Stimulated activated CD8-positive, alpha-beta memory T cell treated with anti-CD3 and anti-CD28 coated beads, Interleukin-15, amount 100 ng/mL, for 1 hour (primary cell): ENCODE measurements around the gene PIP5KL1.

ENCODE experiments used
- DNase-seq: peaks from one replicate; pipeline ENCODE4 v3.0.0-alpha.2; 2020; ENCODE audit warnings: low read depth

PIP5KL1 gene

DNA sequence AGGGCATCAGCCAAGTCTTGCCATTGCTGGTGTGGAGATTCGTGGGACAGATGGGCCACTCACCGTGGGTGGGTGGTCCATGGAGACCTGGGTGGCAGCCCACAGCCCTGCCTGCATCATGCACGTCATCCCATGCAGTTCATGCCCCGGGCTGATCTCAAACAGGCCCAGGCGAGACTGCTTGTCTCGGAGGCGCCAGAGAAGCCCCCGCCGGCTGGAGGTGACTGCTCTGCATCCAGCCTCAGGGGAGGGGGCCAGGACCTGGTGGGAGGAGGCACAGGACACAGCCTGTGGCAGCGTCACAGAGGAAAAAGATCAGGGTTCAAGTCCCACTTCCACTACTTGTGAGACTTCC lies 975 bp downstream of the PIP5KL1 start:
- no peak for DNase-seq

DNA sequence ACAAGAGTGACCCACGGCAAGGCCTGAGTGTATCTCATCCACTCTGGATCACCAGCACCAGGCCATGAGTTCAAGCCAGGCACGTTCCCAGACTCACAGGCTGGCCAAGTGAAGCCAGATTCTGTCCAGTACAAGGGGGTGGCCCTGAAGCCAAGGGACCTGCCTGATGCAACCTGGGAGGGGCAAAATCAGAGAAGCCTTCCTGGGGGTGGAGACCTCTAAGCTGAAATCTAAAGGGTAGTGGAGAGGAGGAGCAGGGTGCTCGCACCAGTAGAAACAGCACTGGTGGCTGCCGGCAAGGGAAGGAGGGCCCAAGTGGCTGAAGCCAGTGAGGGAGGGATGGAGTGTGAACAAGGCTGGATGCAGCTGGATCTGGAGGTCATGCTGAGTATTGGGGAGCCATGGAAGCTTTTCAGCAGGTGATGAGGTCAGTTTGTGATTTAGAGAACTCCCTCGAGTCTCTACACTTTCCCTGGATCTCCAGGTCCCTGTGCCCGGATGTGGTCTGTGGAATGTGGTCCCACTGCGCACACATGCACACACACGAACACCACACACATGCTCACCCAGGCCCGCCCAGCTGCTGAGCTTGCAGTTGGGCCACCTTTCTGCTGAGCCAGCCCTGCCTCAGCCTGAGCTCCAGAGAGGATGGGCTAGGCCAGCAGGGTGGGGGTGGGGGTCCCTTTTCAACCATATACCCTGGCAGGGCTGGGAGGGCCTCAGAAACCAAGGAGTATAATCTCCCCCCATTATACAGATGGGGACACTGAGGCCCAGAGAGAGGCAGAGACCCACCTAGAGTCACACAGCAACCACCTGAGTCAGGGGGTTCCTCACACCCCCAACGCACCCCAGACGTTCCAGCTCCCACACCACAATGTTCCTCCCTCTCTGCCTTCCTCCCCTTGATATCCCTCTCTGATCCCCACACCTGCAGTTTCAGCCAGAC lies 1.6 kb downstream of the PIP5KL1 start:
- DNase-seq, result no peak

DNA sequence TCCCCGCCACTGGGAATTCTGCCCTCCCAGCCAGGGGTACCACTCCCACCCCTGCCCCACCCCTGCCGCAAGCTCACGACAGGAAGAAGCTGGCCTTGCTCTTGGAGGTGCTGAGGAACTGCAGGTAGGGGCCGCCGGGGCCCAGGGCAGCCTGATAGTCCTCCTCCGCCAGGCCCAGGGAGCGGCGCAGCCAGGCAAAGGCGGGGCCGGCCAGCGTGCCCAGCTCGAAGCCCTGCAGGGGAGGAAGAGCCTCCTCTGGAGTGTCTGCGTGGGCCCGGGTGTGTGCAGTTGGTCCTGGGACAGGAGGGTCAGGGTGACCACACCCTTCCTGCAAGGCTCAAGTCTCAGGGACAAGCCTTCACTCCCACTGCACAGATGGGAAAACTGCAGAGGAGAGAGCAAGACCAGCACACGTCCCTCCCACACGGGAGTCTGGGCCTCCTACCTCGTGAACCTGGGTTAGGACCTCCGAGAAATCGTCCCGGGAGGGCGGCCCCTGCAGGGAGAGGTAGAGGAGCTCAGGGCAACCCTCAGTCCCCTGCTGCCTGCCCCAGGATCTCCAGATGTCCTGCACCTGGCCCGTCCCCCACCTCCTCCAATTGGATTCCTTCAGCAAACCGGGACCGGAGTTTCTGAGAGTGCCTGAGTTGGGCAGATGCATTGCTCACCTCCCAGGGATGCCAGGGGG lies 2.4 kb downstream of the PIP5KL1 start:
- no peak for DNase-seq

GRCh38 chr9:127927201-127927987 lies 3.2 kb downstream of the PIP5KL1 start:
- DNase-seq, result peak; percentile 56

GRCh38 chr9:127926906-127927200 lies 3.7 kb downstream of the PIP5KL1 start:
- no peak for DNase-seq

DNA sequence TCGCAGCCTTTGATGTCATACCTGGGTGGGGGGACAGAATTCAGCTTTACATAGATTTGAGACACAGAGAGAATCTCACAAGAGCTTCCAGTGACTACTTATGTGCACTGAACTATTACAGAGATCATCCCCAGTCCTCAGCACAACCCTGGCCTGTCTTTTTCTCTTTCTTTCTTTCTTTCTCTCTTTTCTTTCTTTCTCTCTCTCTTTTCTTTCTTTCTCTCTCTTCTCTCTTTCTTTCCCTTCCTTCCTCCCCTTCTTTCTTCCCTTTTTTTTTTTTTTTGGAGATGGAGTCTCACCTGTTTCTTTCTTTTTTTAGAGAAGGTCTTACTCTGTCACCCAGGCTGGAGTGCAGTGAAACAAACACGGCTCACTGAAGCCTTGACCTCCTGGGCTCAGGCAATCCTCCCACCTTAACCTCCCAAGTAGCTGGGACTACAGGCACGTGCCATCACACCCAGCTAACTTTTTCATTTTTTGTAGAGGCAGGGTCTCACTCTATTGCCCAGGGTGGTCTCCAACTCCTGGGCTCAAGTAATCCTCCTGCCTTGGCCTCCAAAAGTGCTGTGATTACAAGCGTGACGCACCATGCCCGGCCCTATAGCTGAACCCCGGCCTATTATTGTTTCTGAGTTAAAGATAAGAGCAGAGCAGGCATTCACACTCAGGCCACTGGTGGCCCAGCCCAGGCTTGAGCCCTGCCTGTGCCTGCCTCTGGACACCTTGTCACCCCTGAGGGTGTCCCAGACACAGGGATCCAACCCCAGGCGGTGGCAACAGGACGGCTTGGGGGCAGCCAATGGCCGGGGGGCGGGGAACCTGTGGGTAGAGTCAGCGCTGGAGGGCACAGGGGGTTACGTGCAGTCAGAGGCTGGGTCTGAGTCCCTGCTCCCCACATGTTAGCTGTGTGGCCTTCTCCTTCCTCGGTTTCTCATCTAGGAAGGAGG lies 4.3 kb downstream of the PIP5KL1 start:
- DNase-seq, result no peak

DNA sequence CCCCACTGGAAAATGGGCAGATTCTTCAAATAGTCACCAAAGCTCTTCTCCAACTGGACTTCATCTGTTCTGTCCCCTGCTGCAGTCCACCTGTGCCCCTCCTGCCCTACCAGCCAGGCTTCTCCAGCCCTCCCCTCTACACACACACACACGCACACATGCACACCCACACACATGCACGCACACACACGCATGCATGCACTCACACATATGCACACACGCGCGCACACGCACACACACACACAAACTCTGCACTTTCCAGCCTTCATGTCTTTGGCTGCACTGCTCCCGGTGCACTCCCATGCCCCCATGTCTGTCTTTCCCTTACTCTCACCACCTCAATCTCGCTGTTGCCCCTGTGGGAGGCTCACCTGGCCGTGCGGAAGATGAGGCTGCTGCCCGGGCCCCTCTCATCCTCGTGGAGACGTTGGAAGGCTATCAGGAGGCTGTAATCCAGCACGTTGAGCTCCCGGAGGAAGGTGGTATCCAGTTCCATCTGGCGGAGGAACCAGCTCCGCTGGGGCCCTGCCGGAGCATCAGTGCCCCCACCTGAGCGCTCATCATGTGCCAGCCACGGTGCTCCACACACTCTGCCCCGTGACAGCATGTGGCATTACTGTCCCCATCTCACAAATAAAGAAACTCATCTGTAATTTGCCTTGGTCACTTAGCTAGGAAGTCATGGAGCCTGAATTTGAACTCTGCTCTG lies 5.7 kb downstream of the PIP5KL1 start:
- no peak for DNase-seq

DNA sequence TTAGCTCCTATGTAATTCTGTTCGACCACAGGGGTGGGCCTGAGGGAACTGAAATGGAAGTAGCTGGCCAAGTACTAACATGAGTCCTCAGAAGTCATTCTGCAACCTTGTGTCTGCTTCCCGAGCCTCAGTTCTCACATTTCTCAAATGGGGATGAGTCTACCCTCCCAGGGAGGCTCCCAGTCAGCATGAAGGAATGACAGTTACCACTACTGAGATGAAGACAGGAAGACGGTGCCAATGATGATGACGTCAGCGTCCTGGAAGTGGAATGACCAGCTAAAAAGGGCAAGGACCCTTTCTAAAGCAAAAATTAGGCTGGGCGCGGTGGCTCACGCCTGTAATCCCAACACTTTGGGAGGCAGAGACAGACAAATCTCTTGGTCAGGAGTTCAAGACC lies 6.8 kb downstream of the PIP5KL1 start:
- DNase-seq, result no peak

DNA sequence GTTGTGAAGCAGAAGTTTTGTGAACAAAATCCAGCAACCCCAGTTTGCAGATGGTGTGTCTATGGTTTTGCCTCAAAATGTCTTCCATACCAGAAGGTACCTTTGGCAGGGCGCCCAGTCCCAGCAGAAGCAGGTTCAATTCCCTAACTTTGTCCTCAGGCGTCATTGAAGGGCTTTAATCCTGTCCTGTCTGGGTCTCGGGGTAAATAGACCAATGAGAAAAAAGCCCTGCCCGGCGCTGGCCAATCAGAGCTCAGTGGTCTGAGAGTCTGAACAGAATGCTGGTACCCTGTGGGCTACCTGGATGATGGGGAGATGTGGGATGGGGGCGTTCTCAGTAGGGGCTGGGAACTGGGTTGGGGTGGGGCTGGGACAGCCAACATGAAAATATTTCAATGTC lies 7.5 kb downstream of the PIP5KL1 start:
- DNase-seq, result no peak

DNA sequence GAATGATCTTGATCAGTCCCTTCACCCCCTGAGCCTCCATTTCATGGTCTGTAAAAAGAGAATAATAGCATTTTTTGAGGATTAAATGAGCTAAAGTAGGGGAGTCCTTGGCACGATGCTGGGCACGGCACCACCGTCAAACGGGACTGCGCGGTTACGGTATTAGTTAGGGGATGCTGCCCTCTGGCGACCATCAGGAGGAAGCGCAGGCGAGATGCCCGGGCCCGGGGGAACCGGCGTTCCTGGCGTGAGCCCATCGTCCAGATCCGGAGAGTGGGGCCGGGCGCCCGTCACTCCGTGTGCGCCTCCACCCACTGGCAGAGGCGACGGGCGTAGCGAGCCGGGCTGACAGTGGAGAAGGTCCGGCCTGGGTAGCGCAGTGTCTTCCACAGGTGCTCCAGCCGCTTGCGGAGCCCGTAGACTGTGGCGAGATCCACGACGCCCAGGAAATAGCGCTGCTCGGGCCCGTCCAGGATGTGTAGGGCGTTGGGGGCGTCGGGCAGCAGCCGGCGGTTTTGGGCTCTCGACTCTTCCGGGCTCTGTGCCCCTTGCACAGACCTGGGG lies 8.9 kb downstream of the PIP5KL1 start:
- peak; percentile 65 for DNase-seq

GRCh38 chr9:127920794-127921193 lies 9.8 kb downstream of the PIP5KL1 start:
- no peak for DNase-seq

DNA sequence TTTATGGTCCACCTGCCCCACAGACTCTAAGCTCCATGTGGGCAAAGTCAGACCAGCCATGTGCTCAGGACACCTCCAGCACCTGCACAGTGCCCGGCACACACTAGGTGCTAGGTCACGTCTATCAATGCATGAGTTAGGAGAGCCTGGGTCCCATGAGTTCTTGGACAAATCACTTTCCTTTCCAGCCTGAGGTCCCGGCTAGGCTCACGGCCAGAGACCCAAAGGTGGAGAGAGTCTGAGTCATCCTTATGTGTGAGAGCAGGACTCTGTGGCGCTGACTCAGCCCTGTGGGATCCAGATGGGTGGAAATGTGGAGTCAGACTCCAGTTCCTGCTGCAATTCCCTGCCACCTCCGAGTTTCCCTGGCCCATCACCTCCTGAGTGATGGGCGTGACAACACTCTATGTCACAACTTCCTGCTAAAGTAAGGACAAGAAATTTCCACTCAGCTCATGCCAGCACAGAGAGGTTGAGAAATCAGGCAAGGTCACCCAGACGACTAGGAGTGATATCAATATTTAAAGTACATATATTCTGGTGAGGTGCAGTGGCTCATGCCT lies 11.2 kb downstream of the PIP5KL1 start:
- no peak for DNase-seq

GRCh38 chr9:127918183-127919107 lies 12.1 kb downstream of the PIP5KL1 start:
- no peak for DNase-seq

GRCh38 chr9:127917603-127918002 lies 13.0 kb downstream of the PIP5KL1 start:
- no peak for DNase-seq

DNA sequence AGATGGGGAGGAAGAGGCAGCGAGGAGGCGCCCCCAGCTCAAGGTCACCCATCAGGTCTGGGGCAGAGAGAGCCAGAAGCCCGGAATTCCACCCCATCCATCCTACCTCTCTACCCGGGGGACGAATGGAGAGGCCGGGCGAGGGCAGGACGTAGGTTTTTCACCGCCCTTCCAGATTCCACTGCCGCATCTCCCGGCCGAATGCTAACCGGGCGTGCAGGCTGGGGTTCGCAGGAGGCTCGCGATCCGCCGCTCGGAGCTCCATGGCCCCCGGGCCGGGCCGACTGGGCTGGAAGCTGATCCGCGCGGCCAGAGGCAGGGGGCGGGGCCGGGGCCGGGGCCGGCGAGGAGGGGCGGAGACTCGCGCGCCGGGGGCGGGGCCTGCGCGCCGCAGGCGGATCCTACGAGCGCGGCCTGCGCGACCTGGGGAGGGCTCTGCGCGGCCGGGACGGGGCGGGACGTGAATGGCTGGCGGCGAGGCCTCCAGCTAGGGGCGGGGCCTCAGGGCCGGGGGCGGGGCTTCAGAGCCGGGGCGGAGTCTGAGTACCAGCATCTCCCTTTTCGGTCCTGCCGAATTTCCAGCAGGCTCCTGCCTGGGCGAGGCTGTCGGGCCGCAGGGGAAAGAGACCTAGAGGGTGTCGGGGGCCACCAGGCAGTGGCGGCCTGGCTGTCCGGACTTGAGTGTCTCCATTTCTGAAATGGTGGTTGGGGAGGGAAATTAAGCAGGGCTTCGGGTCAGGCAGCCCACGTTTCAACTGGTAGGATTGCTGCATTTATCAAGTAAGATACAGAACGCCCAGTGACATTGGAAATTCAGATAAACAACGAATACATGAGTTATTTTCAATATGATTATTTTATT lies 13.6 kb downstream of the PIP5KL1 start, which contains the start of gene ST6GALNAC4:
ST6GALNAC4 (minus strand) TSS at position 322 of the 862 bp plus-strand sequence. CDS start 622 bp downstream, outside the sequence.
- peak; percentile 93 for DNase-seq

DNA sequence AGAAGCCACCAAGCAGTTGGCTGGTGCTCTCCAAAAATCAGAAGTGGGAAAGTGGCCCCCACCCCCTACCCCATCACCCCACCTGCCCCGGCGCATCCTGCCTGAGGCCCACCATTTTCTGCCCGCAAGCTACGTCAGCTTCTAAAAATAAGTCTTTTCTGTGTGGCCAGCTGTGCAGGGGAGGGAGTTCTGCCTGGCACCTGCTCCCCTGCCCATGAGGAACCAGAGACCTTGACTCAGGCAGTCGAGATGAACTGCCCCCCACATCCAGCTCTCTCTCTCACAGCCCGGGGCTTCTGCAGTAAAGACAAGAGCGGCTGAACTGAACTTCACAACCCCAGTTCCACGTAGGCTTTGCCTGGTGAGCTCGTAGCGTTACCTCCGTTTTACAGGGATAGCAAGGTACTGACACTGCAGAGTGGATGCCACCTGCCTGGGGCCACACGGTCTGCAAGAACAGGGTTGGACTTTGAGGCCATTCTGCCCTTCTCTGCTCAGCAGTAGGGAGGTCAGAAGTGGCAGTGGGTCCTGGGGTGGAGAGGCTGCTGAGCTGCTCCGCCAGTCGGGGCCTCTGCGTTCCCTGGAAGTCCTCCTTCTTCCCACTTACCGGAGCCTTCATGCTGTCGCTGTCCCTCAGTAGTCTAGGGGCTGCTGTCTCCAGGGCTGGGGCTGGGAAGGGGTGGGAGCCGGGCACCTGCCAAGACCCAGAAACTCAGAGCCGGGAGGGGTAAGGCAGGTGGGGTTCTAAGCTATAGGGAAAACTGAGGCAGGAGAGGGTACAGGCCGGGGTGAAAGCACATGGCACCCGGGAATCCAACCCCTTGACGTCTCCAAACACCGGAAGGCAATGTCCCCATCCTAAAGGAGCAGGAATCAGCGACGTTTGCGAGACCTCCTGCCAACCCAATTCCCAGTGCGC lies 14.5 kb downstream of the PIP5KL1 start:
- no peak for DNase-seq

DNA sequence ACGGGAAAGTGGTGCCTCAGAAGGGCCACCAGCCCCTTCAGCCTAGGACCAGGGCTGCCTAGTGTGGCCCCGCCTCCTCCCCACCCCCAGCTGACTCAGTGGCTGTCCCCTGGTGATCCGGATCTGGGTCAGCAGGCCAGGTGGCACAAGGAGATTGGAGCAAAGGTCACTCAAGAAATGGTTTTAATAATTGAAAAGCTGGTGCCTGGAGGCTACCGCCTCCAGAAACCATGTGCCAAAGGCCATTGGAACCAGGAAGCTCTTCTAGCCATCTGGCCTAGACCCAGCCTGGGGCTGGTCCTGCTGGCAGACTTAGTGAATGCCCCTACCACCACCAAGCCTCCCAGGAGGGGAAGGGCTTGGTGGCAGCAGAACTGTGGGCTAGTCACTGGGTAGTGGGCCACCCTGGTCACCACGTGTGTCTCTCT lies 15.2 kb downstream of the PIP5KL1 start:
- DNase-seq, result no peak
